CD8-positive, alpha-beta memory T cell (primary cell): ENCODE measurements around the gene SOX9. TPM values are rescaled to one million over a fixed set of nuclear protein-coding genes. Genes with fewer than 3 reads are reported as not detected.

ENCODE experiments used
- CTCF ChIA-PET: fragments of 350-600 bp; sonication (Branson Sonifier 250); formaldehyde crosslinking; loops from one replicate; lab custom pipeline; 2021; ENCODE audit warnings: antibody characterized with exemption; lab: Charles Lee
- POLR2A ChIA-PET: fragments of 350-600 bp; sonication (Branson Sonifier 250); formaldehyde crosslinking; loops from one replicate; lab custom pipeline; 2021; ENCODE audit warnings: antibody characterized with exemption; lab: Charles Lee
- DNase-seq, 5 donors: peaks; one replicate each; pipeline versions ENCODE4 v3.0.0 to v3.0.0-alpha.2; 2020 to 2022; ENCODE audit warnings: mixed read lengths in 1 of 5
- H3K27ac ChIP-seq: one replicate; pipeline ENCODE4 v1.7.0; 2013; ENCODE audit warnings: low read depth, mild to moderate bottlenecking, low read length, moderate library complexity
- H3K27me3 ChIP-seq: 2 replicates; pipeline ENCODE4 v1.7.0; 2013; ENCODE audit warnings: low read length, mild to moderate bottlenecking; ENCODE audit not compliant: insufficient read depth, poor library complexity, severe bottlenecking
- H3K36me3 ChIP-seq: 2 replicates; pipeline ENCODE4 v1.7.0; 2013; ENCODE audit warnings: mild to moderate bottlenecking, low read length, moderate library complexity; ENCODE audit not compliant: insufficient read depth
- H3K4me1 ChIP-seq: 2 replicates; pipeline ENCODE4 v1.7.0; 2013; ENCODE audit warnings: mild to moderate bottlenecking, low read length, moderate library complexity; ENCODE audit not compliant: insufficient read depth
- H3K4me3 ChIP-seq: 2 replicates; pipeline ENCODE4 v1.7.0; 2013; ENCODE audit warnings: mild to moderate bottlenecking, low read length
- H3K9me3 ChIP-seq: 2 replicates; pipeline ENCODE4 v1.7.0; 2013; ENCODE audit warnings: mild to moderate bottlenecking, low read length
- H3K27ac Mint-ChIP-seq, 8 donors: one replicate each; pipeline ENCODE4 v1.8.0; 2020 to 2021; ENCODE audit warnings: mixed read lengths in 8 of 8, mild to moderate bottlenecking in 6 of 8, inconsistent platforms in 3 of 8, moderate library complexity in 3 of 8
- H3K27me3 Mint-ChIP-seq, 2 donors: one replicate each; pipeline ENCODE4 v1.8.0; 2020 to 2021; ENCODE audit warnings: mixed read lengths in 2 of 2, mild to moderate bottlenecking in 1 of 2, moderate library complexity in 1 of 2
- H3K36me3 Mint-ChIP-seq, 3 donors: one replicate each; pipeline ENCODE4 v1.8.0; 2020 to 2021; ENCODE audit warnings: mixed read lengths in 3 of 3, inconsistent platforms in 1 of 3, mild to moderate bottlenecking in 1 of 3
- H3K4me1 Mint-ChIP-seq, 3 donors: one replicate each; pipeline ENCODE4 v1.8.0; 2020 to 2021; ENCODE audit warnings: mixed read lengths in 3 of 3, inconsistent platforms in 1 of 3, mild to moderate bottlenecking in 1 of 3
- H3K4me3 Mint-ChIP-seq, 7 donors: one replicate each; pipeline ENCODE4 v1.8.0; 2020 to 2021; ENCODE audit warnings: mixed read lengths in 7 of 7, mild to moderate bottlenecking in 6 of 7, moderate library complexity in 4 of 7, inconsistent platforms in 2 of 7
- H3K9me3 Mint-ChIP-seq, 5 donors: one replicate each; pipeline ENCODE4 v1.8.0; 2020 to 2022; ENCODE audit warnings: mixed read lengths in 5 of 5, mild to moderate bottlenecking in 3 of 5, moderate library complexity in 2 of 5, inconsistent platforms in 1 of 5
- polyA plus RNA-seq: library from polyadenylated mRNA; unstranded; fragments of 300-500 nt; fragmentation: Illumina TruSeq; gene quantifications from one replicate; pipeline ENCODE4 v1.2.3, GENCODE V29; 2021
- total RNA-seq, 2 experiments: library from RNA; stranded (reverse); gene quantifications; one replicate each; pipeline ENCODE4 v1.2.3, GENCODE V29; 2021

SOX9 gene
- total and polyA plus RNA-seq, 3 experiments from 2014 or later: not detected

- Mint-ChIP-seq H3K27me3 (peaks cover 52 to 71% of the 10 kb centered on the region in 2 donors), H3K4me3 (peak overlapping the region in 1 of 7 donors; percentile 45), H3K9me3 (peaks cover 0 to 17% (median 6%) of the 10 kb centered on the region in 5 donors), H3K36me3 (no peaks in the 10 kb centered on the region), H3K4me1 (peaks cover 4 to 9% (median 6%) of the 10 kb centered on the region in 3 donors), H3K27ac (peak overlapping the region in 1 of 8 donors; percentile 60)
- no peak for DNase-seq
- no peaks in the 10 kb centered on the region for H3K4me1 ChIP-seq
- H3K4me3 ChIP-seq: no peak overlapping the region
- H3K36me3 ChIP-seq: no peaks in the 10 kb centered on the region
- ChIA-PET POLR2A (no interaction called here), CTCF (no interaction called here)
- no peaks in the 10 kb centered on the region for H3K9me3 ChIP-seq
- H3K27me3 ChIP-seq: peaks cover 9% of the 10 kb centered on the region
- H3K27ac ChIP-seq: no peak overlapping the region
Measured at GRCh38 chr17:72119873-72120641, 763 bp upstream of the SOX9 start.

GRCh38 chr17:72121164-72122009 is 567 bp downstream of the SOX9 start:
- Histone ChIP-seq H3K4me3 (no peak overlapping the region), H3K9me3 (no peaks in the 10 kb centered on the region), H3K27me3 (peaks cover 6% of the 10 kb centered on the region), H3K36me3 (no peaks in the 10 kb centered on the region), H3K4me1 (no peaks in the 10 kb centered on the region), H3K27ac (no peak overlapping the region)
- DNase-seq: no peak
- no peaks in the 10 kb centered on the region for H3K36me3 Mint-ChIP-seq
- POLR2A ChIA-PET: no interaction called here
- no peak overlapping the region for H3K27ac Mint-ChIP-seq
- peaks cover 0 to 17% (median 6%) of the 10 kb centered on the region in 5 donors for H3K9me3 Mint-ChIP-seq
- CTCF ChIA-PET: no interaction called here
- H3K27me3 Mint-ChIP-seq: peaks cover 46 to 60% of the 10 kb centered on the region in 2 donors
- H3K4me1 Mint-ChIP-seq: peaks cover 2 to 9% (median 4%) of the 10 kb centered on the region in 3 donors
- peak overlapping the region in 3 of 7 donors; percentile 41 to 81 (median 49) for H3K4me3 Mint-ChIP-seq

GRCh38 chr17:72122010-72122764 is 1.4 kb downstream of the SOX9 start:
- H3K4me3 Mint-ChIP-seq: peak overlapping the region in 3 of 7 donors; percentile 41 to 81 (median 49)

GRCh38 chr17:72122765-72123529 is 2.1 kb downstream of the SOX9 start:
- Histone ChIP-seq H3K27ac (no peak overlapping the region), H3K4me3 (no peak overlapping the region), H3K36me3 (no peaks in the 10 kb centered on the region), H3K27me3 (peaks cover 4% of the 10 kb centered on the region), H3K9me3 (no peaks in the 10 kb centered on the region), H3K4me1 (no peaks in the 10 kb centered on the region)
- Mint-ChIP-seq H3K27ac (peak overlapping the region in 1 of 8 donors; percentile 35), H3K27me3 (peaks cover 40 to 58% of the 10 kb centered on the region in 2 donors), H3K4me1 (peaks cover 2 to 9% (median 4%) of the 10 kb centered on the region in 3 donors), H3K9me3 (peaks cover 0 to 13% (median 6%) of the 10 kb centered on the region in 5 donors), H3K4me3 (peak overlapping the region in 2 of 7 donors; percentile 32 to 48), H3K36me3 (no peaks in the 10 kb centered on the region)
- CTCF ChIA-PET: no interaction called here
- POLR2A ChIA-PET: no interaction called here
- DNase-seq: no peak

More at GRCh38 chr17:72122010-72122764, 1.4 kb downstream of the SOX9 start:
- Histone ChIP-seq H3K36me3 (no peaks in the 10 kb centered on the region), H3K27me3 (peaks cover 4% of the 10 kb centered on the region), H3K4me3 (no peak overlapping the region), H3K9me3 (no peaks in the 10 kb centered on the region), H3K27ac (no peak overlapping the region), H3K4me1 (no peaks in the 10 kb centered on the region)
- Mint-ChIP-seq H3K36me3 (no peaks in the 10 kb centered on the region), H3K9me3 (peaks cover 0 to 14% (median 6%) of the 10 kb centered on the region in 5 donors), H3K27ac (no peak overlapping the region), H3K4me1 (peaks cover 2 to 9% (median 4%) of the 10 kb centered on the region in 3 donors), H3K27me3 (peaks cover 38 to 56% of the 10 kb centered on the region in 2 donors)
- ChIA-PET CTCF (no interaction called here), POLR2A (no interaction called here)
- DNase-seq: no peak

- Mint-ChIP-seq H3K27me3 (peaks cover 35 to 53% of the 10 kb centered on the region in 2 donors), H3K9me3 (peaks cover 0 to 13% (median 5%) of the 10 kb centered on the region in 5 donors), H3K4me3 (peak overlapping the region in 1 of 7 donors; percentile 0), H3K4me1 (peaks cover 2 to 5% (median 4%) of the 10 kb centered on the region in 3 donors), H3K27ac (no peak overlapping the region), H3K36me3 (no peaks in the 10 kb centered on the region)
- Histone ChIP-seq H3K9me3 (no peaks in the 10 kb centered on the region), H3K4me1 (no peaks in the 10 kb centered on the region), H3K36me3 (no peaks in the 10 kb centered on the region), H3K27ac (no peak overlapping the region), H3K4me3 (no peak overlapping the region), H3K27me3 (peaks cover 4% of the 10 kb centered on the region)
- DNase-seq: no peak
- POLR2A ChIA-PET: no interaction called here
- CTCF ChIA-PET: no interaction called here
Measured at GRCh38 chr17:72123530-72124437, 3.0 kb downstream of the SOX9 start.

- peaks cover 4% of the 10 kb centered on the region for H3K27me3 ChIP-seq
- H3K4me3 ChIP-seq: no peak overlapping the region
- Mint-ChIP-seq H3K4me1 (peaks cover 2 to 5% (median 4%) of the 10 kb centered on the region in 3 donors), H3K27ac (no peak overlapping the region), H3K9me3 (peaks cover 0 to 13% (median 5%) of the 10 kb centered on the region in 5 donors), H3K36me3 (no peaks in the 10 kb centered on the region), H3K4me3 (no peak overlapping the region), H3K27me3 (peaks cover 29 to 50% of the 10 kb centered on the region in 2 donors)
- ChIA-PET CTCF (no interaction called here), POLR2A (no interaction called here)
- no peaks in the 10 kb centered on the region for H3K4me1 ChIP-seq
- no peak for DNase-seq
- H3K9me3 ChIP-seq: no peaks in the 10 kb centered on the region
- no peak overlapping the region for H3K27ac ChIP-seq
- no peaks in the 10 kb centered on the region for H3K36me3 ChIP-seq
Measured at GRCh38 chr17:72124438-72124775, 3.6 kb downstream of the SOX9 start.
